ENCODE data around the gene SLC38A10. TPM values are rescaled to one million over a fixed set of nuclear protein-coding genes. Genes with fewer than 3 reads are reported as not detected.

The SLC38A10 gene
- total RNA-seq, 3 donors from 2014 or later (not counting 1 experiment from before 2014, with no cell fraction given) = 72.2 to 104 (median 90.5) TPM

- intact Hi-C loops (cut with micrococcal nuclease) = no loop called here
- H3K4me1 Mint-ChIP-seq = peaks cover 0 to 11% of the 10 kb centered on the region in 2 donors
- H3K36me3 Mint-ChIP-seq = no peaks in the 10 kb centered on the region
- H3K27me3 Mint-ChIP-seq (ENCODE audit: low read depth in 2 of 2) = peaks cover 12 to 20% of the 10 kb centered on the region in 2 donors
- H3K27ac ChIP-seq (ENCODE audit: low read length) = no peak overlapping the region
- H3K9me3 Mint-ChIP-seq = no peaks in the 10 kb centered on the region
- no peak overlapping the region for H3K27ac Mint-ChIP-seq
- TF ChIP-seq CTCF (IDR thresholded peaks at IDR 0.05) = no peak
- H3K4me3 Mint-ChIP-seq = no peak overlapping the region
- H3K4me1 ChIP-seq (ENCODE audit: control insufficient read depth, insufficient read depth, low read length) = peaks cover 12% of the 10 kb centered on the region
- peaks cover 6% of the 10 kb centered on the region for H3K27me3 ChIP-seq (ENCODE audit: control insufficient read depth, insufficient read depth, low read length)
- DNase-seq = no peak
- ATAC-seq = no peak
- no peaks in the 10 kb centered on the region for H3K9me3 ChIP-seq (ENCODE audit: control insufficient read depth, insufficient read depth, low read length)
- H3K4me3 ChIP-seq (ENCODE audit: low read length) = no peak overlapping the region
- H3K36me3 ChIP-seq (ENCODE audit: control insufficient read depth, insufficient read depth, low read length) = no peaks in the 10 kb centered on the region
- 87% methylated on average over 12 of the region's 12 CpGs for WGBS (ENCODE audit: insufficient coverage)
These were observed 39.3 kb upstream of the SLC38A10 start for GRCh38 chr17:81334391-81334901.

DNA sequence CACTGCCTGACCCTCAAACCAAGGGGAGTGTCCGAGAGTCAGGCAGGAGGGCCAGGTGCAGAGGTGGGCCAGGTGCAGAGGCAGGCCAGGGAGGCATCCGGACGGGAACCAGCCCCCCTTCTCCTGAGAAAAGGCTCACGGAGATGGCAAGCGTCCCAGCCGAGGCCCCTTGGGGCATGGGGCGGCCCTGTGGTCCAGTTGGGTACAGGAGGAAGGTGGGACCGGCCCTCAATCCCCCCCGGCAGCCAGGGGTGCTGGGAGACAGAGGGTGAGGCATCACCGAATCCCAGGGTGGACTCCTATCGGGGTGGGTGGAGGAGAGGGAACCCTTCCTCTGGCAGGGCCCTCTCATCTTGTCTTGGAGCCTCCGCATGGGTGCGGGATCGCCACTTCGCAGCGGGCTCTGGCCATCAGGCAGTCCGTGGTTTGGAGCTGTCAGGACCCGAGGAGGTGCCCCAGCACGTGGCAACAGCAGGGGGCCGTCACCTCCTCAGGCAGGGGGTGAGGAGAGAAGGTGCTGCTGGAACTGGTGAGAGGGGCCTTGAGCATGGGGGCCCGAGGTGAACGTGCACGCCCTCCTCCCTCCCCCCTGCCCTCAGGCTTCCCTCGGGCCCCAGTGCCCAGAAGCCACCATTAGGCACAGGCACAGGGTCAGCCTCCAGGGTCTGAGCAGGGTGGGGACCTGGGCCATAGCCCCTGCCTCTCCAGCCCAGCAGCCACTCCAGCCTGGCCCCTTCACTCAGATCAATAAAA lies 38.7 kb upstream of the SLC38A10 start:
- no peaks in the 10 kb centered on the region for H3K36me3 ChIP-seq (ENCODE audit: control insufficient read depth, insufficient read depth, low read length)
- DNase-seq (no peak), ATAC-seq (no peak)
- no peak overlapping the region for H3K27ac Mint-ChIP-seq
- H3K9me3 ChIP-seq (ENCODE audit: control insufficient read depth, insufficient read depth, low read length) = no peaks in the 10 kb centered on the region
- peaks cover 2% of the 10 kb centered on the region for H3K27me3 ChIP-seq (ENCODE audit: control insufficient read depth, insufficient read depth, low read length)
- peaks cover 12 to 13% of the 10 kb centered on the region in 2 donors for H3K27me3 Mint-ChIP-seq (ENCODE audit: low read depth in 2 of 2)
- peaks cover 0 to 11% of the 10 kb centered on the region in 2 donors for H3K4me1 Mint-ChIP-seq
- H3K27ac ChIP-seq (ENCODE audit: low read length) = no peak overlapping the region
- intact Hi-C loops (cut with micrococcal nuclease) = no loop called here
- WGBS (ENCODE audit: insufficient coverage) = 61% methylated on average over 24 of the region's 24 CpGs
- no peak for TF ChIP-seq CTCF (IDR thresholded peaks at IDR 0.05)
- no peak overlapping the region for H3K4me3 ChIP-seq (ENCODE audit: low read length)
- peaks cover 18% of the 10 kb centered on the region for H3K4me1 ChIP-seq (ENCODE audit: control insufficient read depth, insufficient read depth, low read length)
- H3K9me3 Mint-ChIP-seq = no peaks in the 10 kb centered on the region
- H3K4me3 Mint-ChIP-seq = no peak overlapping the region
- H3K36me3 Mint-ChIP-seq = no peaks in the 10 kb centered on the region

DNA sequence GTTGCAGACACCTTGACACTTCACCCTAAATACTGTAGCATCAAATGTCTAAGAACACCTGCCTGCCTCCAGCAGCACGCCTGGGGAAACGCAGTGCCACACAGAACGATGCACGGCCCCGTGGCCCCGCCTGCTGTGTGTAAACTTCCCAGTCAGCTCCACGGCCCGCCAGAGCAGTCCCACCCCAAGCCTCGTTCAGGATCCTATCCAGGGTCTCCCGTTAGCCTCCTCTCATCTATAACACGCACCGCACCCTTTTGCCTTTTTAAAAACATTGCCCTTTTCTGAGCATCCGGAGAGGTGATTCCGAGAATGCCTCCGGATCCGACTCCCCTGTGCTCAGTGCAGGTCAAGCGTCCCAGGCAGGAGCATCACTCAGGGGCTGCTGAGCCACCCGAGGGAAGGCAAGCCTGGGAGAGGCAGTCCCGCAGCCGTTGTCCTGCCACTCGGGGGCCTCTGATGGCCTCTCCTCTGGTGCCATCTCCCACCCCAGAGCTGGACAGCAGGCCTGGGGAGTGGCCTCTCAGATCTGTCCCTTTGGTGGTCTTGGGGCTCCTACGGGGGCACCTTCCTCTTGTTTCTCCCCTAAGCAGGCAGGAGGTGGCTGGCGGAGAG lies 37.9 kb upstream of the SLC38A10 start:
- intact Hi-C loops (cut with micrococcal nuclease) = no loop called here
- H3K27ac ChIP-seq (ENCODE audit: low read length) = no peak overlapping the region
- peaks cover 2% of the 10 kb centered on the region for H3K27me3 ChIP-seq (ENCODE audit: control insufficient read depth, insufficient read depth, low read length)
- H3K9me3 ChIP-seq (ENCODE audit: control insufficient read depth, insufficient read depth, low read length) = no peaks in the 10 kb centered on the region
- H3K4me3 ChIP-seq (ENCODE audit: low read length) = no peak overlapping the region
- H3K4me3 Mint-ChIP-seq = no peak overlapping the region
- H3K4me1 Mint-ChIP-seq = peaks cover 0 to 11% of the 10 kb centered on the region in 2 donors
- no peaks in the 10 kb centered on the region for H3K36me3 ChIP-seq (ENCODE audit: control insufficient read depth, insufficient read depth, low read length)
- WGBS (ENCODE audit: insufficient coverage) = 74% methylated on average over 23 of the region's 23 CpGs
- TF ChIP-seq CTCF (IDR thresholded peaks at IDR 0.05) = no peak
- no peak overlapping the region for H3K27ac Mint-ChIP-seq
- DNase-seq (no peak), ATAC-seq (no peak)
- H3K9me3 Mint-ChIP-seq = no peaks in the 10 kb centered on the region
- no peaks in the 10 kb centered on the region for H3K36me3 Mint-ChIP-seq
- H3K27me3 Mint-ChIP-seq (ENCODE audit: low read depth in 2 of 2) = peaks cover 9 to 12% of the 10 kb centered on the region in 2 donors
- peaks cover 26% of the 10 kb centered on the region for H3K4me1 ChIP-seq (ENCODE audit: control insufficient read depth, insufficient read depth, low read length)

Data from natural killer cell (primary cell).